K562 (cell line): ENCODE results near the gene AKAP13.

Experiments used
- CEBPB ChIP-seq: fragments of 450-650 bp; IDR thresholded peaks from 2 replicates; pipeline ENCODE4 v1.6.1; 2016; ENCODE audit warnings: missing genetic modification characterization, missing compliant biosample characterization
- CREM ChIP-seq: IDR thresholded peaks from 2 replicates; pipeline ENCODE4 v1.6.1; 2014; ENCODE audit warnings: antibody characterized with exemption, low read depth
- CTCF ChIP-seq, 3 experiments: IDR thresholded peaks in 2 of 3; conservative IDR thresholded peaks in 1 of 3; 2 replicates each; pipeline ENCODE4 v1.5.1; 2011 to 2012; ENCODE audit warnings: low read length in 3 of 3, mild to moderate bottlenecking in 3 of 3, control low read depth in 2 of 3, improper control_type of control experiment in 1 of 3, inconsistent platforms in 1 of 3, low read depth in 1 of 3, mixed read lengths in 1 of 3, moderate library complexity in 1 of 3; ENCODE audit not compliant: insufficient read depth in 2 of 3
- DDX20 ChIP-seq: fragments of 450-650 bp; IDR thresholded peaks from 2 replicates; pipeline ENCODE4 v1.6.1; 2016; ENCODE audit warnings: missing genetic modification characterization, low read depth, mild to moderate bottlenecking, missing compliant biosample characterization, moderate library complexity
- E2F3 ChIP-seq: fragments of 250-450 bp; sonication (Bioruptor Pico); IDR thresholded peaks from 2 replicates; pipeline ENCODE4 v1.4.0; 2020; ENCODE audit warnings: mild to moderate bottlenecking
- RFX1 ChIP-seq: fragments of 450-650 bp; IDR thresholded peaks from 2 replicates; pipeline ENCODE4 v1.6.1; 2016; ENCODE audit warnings: mild to moderate bottlenecking, moderate library complexity
- SMC3 ChIP-seq: conservative IDR thresholded peaks from 2 replicates; pipeline ENCODE4 v1.6.1; 2011; ENCODE audit warnings: low read depth, low read length, improper control_type of control experiment; ENCODE audit not compliant: insufficient read depth
- SRSF3 ChIP-seq: fragments of 200-400 bp; formaldehyde crosslinking; IDR thresholded peaks from 2 replicates; pipeline ENCODE4 v1.6.1; 2016; ENCODE audit warnings: mild to moderate bottlenecking, low read length, moderate library complexity; ENCODE audit not compliant: insufficient read depth
- ZNF232 ChIP-seq: sonication (generic); formaldehyde crosslinking; IDR thresholded peaks from 2 replicates; pipeline ENCODE4 v1.8.0; 2022; ENCODE audit warnings: mild to moderate bottlenecking, missing genetic modification reagents

GRCh38 chr15:85745525-85746150 is 365.2 kb downstream of the AKAP13 start:
- no peak for TF ChIP-seq E2F3 (CRISPR knock-in tag)
- TF ChIP-seq SRSF3 = no peak
- TF ChIP-seq CEBPB (tag) = no peak
- TF ChIP-seq DDX20 (tag) = no peak
- no peak for TF ChIP-seq ZNF232 (CRISPR knock-in tag)
- TF ChIP-seq SMC3 = no peak
- no peak for TF ChIP-seq CTCF (IDR thresholded peaks at IDR 0.05 in 2 of 3, conservative IDR thresholded peaks at IDR 0.05 in 1 of 3; ENCODE audit: insufficient read depth in 2 of 3, low read depth in 1 of 3, low read length in 3 of 3)
- no peak for TF ChIP-seq RFX1
- TF ChIP-seq CREM = no peak
